K562 (cell line): ENCODE measurements around the gene SEMA3G. TPM values are rescaled to one million over a fixed set of nuclear protein-coding genes. Genes with fewer than 3 reads are reported as not detected.

Source experiments
- GABPA ChIP-seq: fragments of 200-800 bp; sonication (Bioruptor generic); conservative IDR thresholded peaks from 2 replicates; pipeline ENCODE4 v1.6.1; 2016; ENCODE audit warnings: low read depth, missing genetic modification characterization, missing compliant biosample characterization
- HSF4 ChIP-seq: fragments of 250-450 bp; sonication (Bioruptor Pico); IDR thresholded peaks from 2 replicates; pipeline ENCODE4 v2.1.2; 2022; ENCODE audit warnings: mild to moderate bottlenecking, moderate library complexity, borderline replicate concordance
- LARP7 ChIP-seq: fragments of 450-650 bp; IDR thresholded peaks from 2 replicates; pipeline ENCODE4 v1.6.1; 2016
- NCOA4 ChIP-seq: fragments of 450-650 bp; IDR thresholded peaks from 2 replicates; pipeline ENCODE4 v1.6.1; 2018; ENCODE audit warnings: mild to moderate bottlenecking; ENCODE audit not compliant: partially characterized antibody
- ZMIZ1 ChIP-seq, 2 experiments: fragments of 150-350 bp in 1 of 2; IDR thresholded peaks; 2 replicates each; pipeline ENCODE4 v1.6.1; 2012 to 2016; ENCODE audit warnings: low read depth in 2 of 2, low read length in 2 of 2, mild to moderate bottlenecking in 1 of 2, moderate library complexity in 1 of 2
- polyA plus RNA-seq, 8 experiments: library from polyadenylated mRNA; depleted of rRNA in 4 of 8; stranded (reverse) in 5 of 8; unstranded in 3 of 8; fragments of >200 nt; fragmentation: Nextera tagmentation in 2 of 8; fragmentation: Illumina TruSeq in 1 of 8; extraction: Ambion mirVana in 2 of 8; extraction: Trizol in 1 of 8; gene quantifications; 2 replicates each; pipeline versions ENCODE4 v1.2.1 to v1.2.3, GENCODE V29; 2011 to 2014; ENCODE audit warnings: inconsistent platforms in 1 of 8, missing spikeins in 1 of 8
- total RNA-seq, 7 experiments: library from RNA; depleted of rRNA in 6 of 7; stranded (reverse); fragments of >200 nt in 6 of 7; fragmentation: Illumina TruSeq in 2 of 7; extraction: Trizol in 2 of 7; gene quantifications; 2 replicates each; pipeline versions ENCODE4 v1.2.1 to v1.2.3, GENCODE V29; 2011 to 2021; ENCODE audit warnings: low replicate concordance in 1 of 7
- TF ChIP-seq, protein P1 (sequence below): sonication (generic); formaldehyde crosslinking; IDR thresholded peaks from 2 replicates; pipeline ENCODE4 v1.8.0; 2023; ENCODE audit warnings: mild to moderate bottlenecking, missing genetic modification reagents

SEMA3G gene
- total and polyA plus RNA-seq, 9 of the 15 experiments (the other 6 are each of a cell fraction or from before 2014, with no cell fraction given) = 0.04 to 0.07 (median 0.05) TPM; not detected in 6

DNA sequence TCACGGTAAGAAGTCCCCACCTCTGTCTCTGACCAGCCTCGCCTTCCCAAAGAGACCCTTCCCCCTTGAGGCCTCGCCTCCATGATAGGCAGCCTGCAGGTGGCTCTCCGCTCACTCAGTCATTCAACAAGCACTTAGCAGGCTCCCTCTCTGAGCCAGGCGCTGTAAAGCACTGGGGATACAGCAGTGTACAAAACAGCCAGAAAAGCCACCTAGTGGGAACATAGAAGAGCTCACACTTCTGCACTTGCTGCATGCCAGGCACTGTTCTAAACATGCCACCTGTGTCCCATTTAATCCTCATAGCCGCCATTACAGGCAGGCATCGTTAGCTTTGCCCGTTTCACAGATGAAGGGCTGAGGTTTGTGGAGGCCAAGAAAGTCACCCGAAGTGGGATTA lies 56.0 kb downstream of the SEMA3G start (continued):
- TF ChIP-seq, protein P1, sequence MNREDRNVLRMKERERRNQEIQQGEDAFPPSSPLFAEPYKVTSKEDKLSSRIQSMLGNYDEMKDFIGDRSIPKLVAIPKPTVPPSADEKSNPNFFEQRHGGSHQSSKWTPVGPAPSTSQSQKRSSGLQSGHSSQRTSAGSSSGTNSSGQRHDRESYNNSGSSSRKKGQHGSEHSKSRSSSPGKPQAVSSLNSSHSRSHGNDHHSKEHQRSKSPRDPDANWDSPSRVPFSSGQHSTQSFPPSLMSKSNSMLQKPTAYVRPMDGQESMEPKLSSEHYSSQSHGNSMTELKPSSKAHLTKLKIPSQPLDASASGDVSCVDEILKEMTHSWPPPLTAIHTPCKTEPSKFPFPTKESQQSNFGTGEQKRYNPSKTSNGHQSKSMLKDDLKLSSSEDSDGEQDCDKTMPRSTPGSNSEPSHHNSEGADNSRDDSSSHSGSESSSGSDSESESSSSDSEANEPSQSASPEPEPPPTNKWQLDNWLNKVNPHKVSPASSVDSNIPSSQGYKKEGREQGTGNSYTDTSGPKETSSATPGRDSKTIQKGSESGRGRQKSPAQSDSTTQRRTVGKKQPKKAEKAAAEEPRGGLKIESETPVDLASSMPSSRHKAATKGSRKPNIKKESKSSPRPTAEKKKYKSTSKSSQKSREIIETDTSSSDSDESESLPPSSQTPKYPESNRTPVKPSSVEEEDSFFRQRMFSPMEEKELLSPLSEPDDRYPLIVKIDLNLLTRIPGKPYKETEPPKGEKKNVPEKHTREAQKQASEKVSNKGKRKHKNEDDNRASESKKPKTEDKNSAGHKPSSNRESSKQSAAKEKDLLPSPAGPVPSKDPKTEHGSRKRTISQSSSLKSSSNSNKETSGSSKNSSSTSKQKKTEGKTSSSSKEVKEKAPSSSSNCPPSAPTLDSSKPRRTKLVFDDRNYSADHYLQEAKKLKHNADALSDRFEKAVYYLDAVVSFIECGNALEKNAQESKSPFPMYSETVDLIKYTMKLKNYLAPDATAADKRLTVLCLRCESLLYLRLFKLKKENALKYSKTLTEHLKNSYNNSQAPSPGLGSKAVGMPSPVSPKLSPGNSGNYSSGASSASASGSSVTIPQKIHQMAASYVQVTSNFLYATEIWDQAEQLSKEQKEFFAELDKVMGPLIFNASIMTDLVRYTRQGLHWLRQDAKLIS (CRISPR knock-in tag) = no peak
- TF ChIP-seq ZMIZ1 (IDR thresholded peaks at IDR 0.05; ENCODE audit: low read depth in 2 of 2, low read length in 2 of 2) (no peak), HSF4 (CRISPR knock-in tag) (no peak), GABPA (tag) (no peak), LARP7 (no peak), NCOA4 (no peak)
